Measurements from ENCODE around the gene SMIM7.

The SMIM7 gene

GRCh38 chr19:16623576-16623975 lies 36.4 kb downstream of the SMIM7 start:
- H3K4me3 ChIP-seq (ENCODE audit: low read length): no peak overlapping the region
- TF ChIP-seq CTCF (conservative IDR thresholded peaks at IDR 0.05; ENCODE audit: low read length): no peak
- DNase-seq (ENCODE audit: low read depth): no peak

- no peak for TF ChIP-seq CTCF (conservative IDR thresholded peaks at IDR 0.05; ENCODE audit: low read length)
- H3K4me3 ChIP-seq (ENCODE audit: low read length): no peak overlapping the region
- no peak for DNase-seq (ENCODE audit: low read depth)
These were observed 36.9 kb downstream of the SMIM7 start for GRCh38 chr19:16623066-16623465.

GRCh38 chr19:16621165-16621800 lies 38.7 kb downstream of the SMIM7 start:
- no peak for TF ChIP-seq CTCF (conservative IDR thresholded peaks at IDR 0.05; ENCODE audit: low read length)
- no peak overlapping the region for H3K4me3 ChIP-seq (ENCODE audit: low read length)
- DNase-seq (ENCODE audit: low read depth): no peak

GRCh38 chr19:16620584-16620983 lies 39.4 kb downstream of the SMIM7 start:
- no peak for DNase-seq (ENCODE audit: low read depth)
- no peak for TF ChIP-seq CTCF (conservative IDR thresholded peaks at IDR 0.05; ENCODE audit: low read length)
- H3K4me3 ChIP-seq (ENCODE audit: low read length): no peak overlapping the region

GRCh38 chr19:16620018-16620417 lies 39.9 kb downstream of the SMIM7 start:
- DNase-seq (ENCODE audit: low read depth): no peak
- no peak for TF ChIP-seq CTCF (conservative IDR thresholded peaks at IDR 0.05; ENCODE audit: low read length)
- H3K4me3 ChIP-seq (ENCODE audit: low read length): no peak overlapping the region

GRCh38 chr19:16619457-16619856 lies 40.5 kb downstream of the SMIM7 start:
- H3K4me3 ChIP-seq (ENCODE audit: low read length): no peak overlapping the region
- peak; percentile 28 for DNase-seq (ENCODE audit: low read depth)
- TF ChIP-seq CTCF (conservative IDR thresholded peaks at IDR 0.05; ENCODE audit: low read length): no peak

GRCh38 chr19:16618248-16618647 lies 41.7 kb downstream of the SMIM7 start:
- DNase-seq (ENCODE audit: low read depth): no peak
- no peak overlapping the region for H3K4me3 ChIP-seq (ENCODE audit: low read length)
- TF ChIP-seq CTCF (conservative IDR thresholded peaks at IDR 0.05; ENCODE audit: low read length): no peak

Measured in AG10803 (cell line).